PC-9 (cell line): ENCODE results near the gene SLC9A4. TPM values are rescaled to one million over a fixed set of nuclear protein-coding genes. Genes with fewer than 3 reads are reported as not detected.

Source experiments
- BruUV-seq: library from RNA; stranded (reverse); fragments of 400-500 nt; replicated peaks from 2 replicates; lab custom pipeline; 2021; lab: Mats Ljungman, UMichigan
- CTCF ChIA-PET: fragments of 300-600 bp; sonication (Branson Sonifier 250); formaldehyde crosslinking; loops from one replicate; lab custom pipeline; 2022; ENCODE audit warnings: antibody characterized with exemption; lab: Charles Lee
- POLR2A ChIA-PET: fragments of 300-600 bp; sonication (Branson Sonifier 250); formaldehyde crosslinking; loops from one replicate; lab custom pipeline; 2022; ENCODE audit warnings: antibody characterized with exemption; ENCODE audit not compliant: unreplicated experiment; lab: Charles Lee
- DNase-seq, 2 experiments: peaks; one replicate each; pipeline versions ENCODE4 v3.0.0 to v3.0.0-alpha.2; 2015 to 2022; ENCODE audit warnings: mixed read lengths in 1 of 2
- H2AFZ ChIP-seq: fragments of 200-600 bp; sonication (generic); 2 replicates; pipeline ENCODE4 v1.8.1; 2017; ENCODE audit warnings: antibody characterized with exemption
- H3F3A ChIP-seq: fragments of 200-600 bp; sonication (generic); 2 replicates; pipeline ENCODE4 v1.8.1; 2017; ENCODE audit warnings: antibody characterized with exemption, mild to moderate bottlenecking, low read depth; ENCODE audit not compliant: insufficient read depth
- H3K27ac ChIP-seq: fragments of 200-600 bp; sonication (generic); 2 replicates; pipeline ENCODE4 v1.6.1; 2016; ENCODE audit warnings: mixed run types
- H3K27me3 ChIP-seq: fragments of 200-600 bp; sonication (generic); 2 replicates; pipeline ENCODE4 v1.6.1; 2016; ENCODE audit warnings: low read depth, mixed run types; ENCODE audit not compliant: insufficient read depth
- H3K36me3 ChIP-seq: fragments of 200-600 bp; sonication (generic); 2 replicates; pipeline ENCODE4 v1.6.1; 2016; ENCODE audit warnings: low read depth, mixed run types
- H3K4me1 ChIP-seq: fragments of 200-600 bp; sonication (generic); replicated peaks from 2 replicates; pipeline ENCODE4 v1.6.1; 2016; ENCODE audit warnings: mixed run types; ENCODE audit not compliant: insufficient read depth
- H3K4me2 ChIP-seq: fragments of 200-600 bp; sonication (generic); 2 replicates; pipeline ENCODE4 v1.6.1; 2017; ENCODE audit warnings: mixed run types
- H3K4me3 ChIP-seq: fragments of 200-600 bp; sonication (generic); 2 replicates; pipeline ENCODE4 v1.6.1; 2016; ENCODE audit warnings: mixed run types
- H3K79me2 ChIP-seq: fragments of 200-600 bp; sonication (generic); 2 replicates; pipeline ENCODE4 v1.6.1; 2017; ENCODE audit warnings: low read depth, mixed run types
- H3K9me2 ChIP-seq: fragments of 200-600 bp; sonication (generic); 2 replicates; pipeline ENCODE4 v1.8.1; 2017; ENCODE audit warnings: mild to moderate bottlenecking; ENCODE audit not compliant: insufficient read depth
- H3K9me3 ChIP-seq: fragments of 200-600 bp; sonication (generic); 2 replicates; pipeline ENCODE4 v1.8.1; 2016; ENCODE audit warnings: low read depth; ENCODE audit not compliant: insufficient read depth
- H4K20me1 ChIP-seq: fragments of 200-600 bp; sonication (generic); 2 replicates; pipeline ENCODE4 v1.8.1; 2017; ENCODE audit not compliant: insufficient read depth
- CTCF ChIP-seq: fragments of 200-600 bp; sonication (generic); conservative IDR thresholded peaks from 2 replicates; pipeline ENCODE4 v1.6.1; 2017; ENCODE audit warnings: mixed run types, antibody characterized with exemption, mild to moderate bottlenecking, moderate library complexity
- EZH2 ChIP-seq: fragments of 200-600 bp; sonication (generic); IDR thresholded peaks from 2 replicates; pipeline ENCODE4 v1.8.0; 2017; ENCODE audit warnings: antibody characterized with exemption, low read depth
- intact Hi-C: fragments of 100-400 bp; cut with micrococcal nuclease; formaldehyde crosslinking; loops from one replicate; pipeline ENCODE4 v1.10.0; 2022; ENCODE audit not compliant: unreplicated experiment
- total RNA-seq: library from RNA; stranded (reverse); gene quantifications from 2 replicates; pipeline ENCODE4 v1.2.3, GENCODE V29; 2021

The SLC9A4 gene
- total RNA-seq, 1 experiment from 2014 or later, result 0.85 TPM

- no peaks in the 10 kb centered on the region for H3K27me3 ChIP-seq
- H3K4me2 ChIP-seq, result no peak overlapping the region
- no peaks in the 10 kb centered on the region for H4K20me1 ChIP-seq
- H3K4me3 ChIP-seq, result no peak overlapping the region
- H3K79me2 ChIP-seq, result no peaks in the 10 kb centered on the region
- CTCF ChIA-PET, result interaction anchor here (0.6 kb wide), 1 partner anchor 24 kb away, joined by 4 read pairs; no protein-coding TSS in a partner anchor
- POLR2A ChIA-PET, result no interaction called here
- no peak for DNase-seq
- H3K36me3 ChIP-seq, result no peaks in the 10 kb centered on the region
- intact Hi-C loops, result no loop called here
- H3K4me1 ChIP-seq, result no peaks in the 10 kb centered on the region
- H2AFZ ChIP-seq, result no peak overlapping the region
- no peak overlapping the region for H3K27ac ChIP-seq
- no TSS peak for BruUV-seq
- peaks cover 4% of the 10 kb centered on the region; the same call in 1 of the 2 replicates for H3K9me3 ChIP-seq
- TF ChIP-seq CTCF (no peak), EZH2 (no peak)
- no peaks in the 10 kb centered on the region for H3F3A ChIP-seq
- H3K9me2 ChIP-seq, result no peaks in the 10 kb centered on the region
Observed at GRCh38 chr2:102460467-102460866, 12.6 kb upstream of the SLC9A4 start.

- no peaks in the 10 kb centered on the region for H3F3A ChIP-seq
- H3K9me2 ChIP-seq, result no peaks in the 10 kb centered on the region
- no peak overlapping the region for H3K4me2 ChIP-seq
- no peaks in the 10 kb centered on the region for H4K20me1 ChIP-seq
- no peak for DNase-seq
- no peak overlapping the region for H2AFZ ChIP-seq
- ChIA-PET CTCF (no interaction called here), POLR2A (no interaction called here)
- no peaks in the 10 kb centered on the region; the same call in 1 of the 2 replicates for H3K9me3 ChIP-seq
- no peak overlapping the region for H3K4me3 ChIP-seq
- no peak overlapping the region for H3K27ac ChIP-seq
- H3K79me2 ChIP-seq, result no peaks in the 10 kb centered on the region
- intact Hi-C loops, result no loop called here
- no peaks in the 10 kb centered on the region for H3K27me3 ChIP-seq
- TF ChIP-seq EZH2 (no peak), CTCF (no peak)
- BruUV-seq, result no TSS peak
- no peaks in the 10 kb centered on the region for H3K4me1 ChIP-seq
- H3K36me3 ChIP-seq, result no peaks in the 10 kb centered on the region
Observed at GRCh38 chr2:102461188-102461587, 11.8 kb upstream of the SLC9A4 start.

DNA sequence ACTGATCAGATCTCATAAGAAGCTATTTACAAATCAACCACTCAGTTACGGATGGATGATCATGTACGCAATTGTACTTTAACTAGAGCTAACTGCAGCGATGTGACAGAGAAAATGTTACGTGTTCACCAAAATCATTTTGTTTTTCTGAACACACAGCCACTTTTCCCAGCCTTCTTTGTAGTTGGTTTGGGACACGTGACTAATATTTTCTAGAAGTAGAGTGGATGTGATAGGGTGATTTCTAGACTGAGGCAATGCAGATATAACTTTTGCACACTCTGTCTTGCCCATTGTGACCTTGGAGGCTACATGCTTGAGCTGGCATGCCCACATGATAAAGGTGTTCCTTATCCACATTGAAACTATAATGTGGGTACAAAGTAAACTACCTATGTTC is 9.9 kb upstream of the SLC9A4 start:
- ChIA-PET POLR2A (no interaction called here), CTCF (no interaction called here)
- no peak for DNase-seq
- H3K79me2 ChIP-seq, result no peaks in the 10 kb centered on the region
- no peaks in the 10 kb centered on the region for H3K36me3 ChIP-seq
- no peaks in the 10 kb centered on the region for H3K9me2 ChIP-seq
- BruUV-seq, result no TSS peak
- no peaks in the 10 kb centered on the region for H3K27me3 ChIP-seq
- H4K20me1 ChIP-seq, result no peaks in the 10 kb centered on the region
- TF ChIP-seq EZH2 (no peak), CTCF (no peak)
- H3K27ac ChIP-seq, result no peak overlapping the region
- no peaks in the 10 kb centered on the region for H3K4me1 ChIP-seq
- no peak overlapping the region for H3K4me3 ChIP-seq
- no peaks in the 10 kb centered on the region; the same call in 1 of the 2 replicates for H3K9me3 ChIP-seq
- intact Hi-C loops, result no loop called here
- H3K4me2 ChIP-seq, result no peak overlapping the region
- H2AFZ ChIP-seq, result no peak overlapping the region
- no peaks in the 10 kb centered on the region for H3F3A ChIP-seq
